H1 (cell line): Measurements from ENCODE around the gene ZBTB20. TPM values are rescaled to one million over a fixed set of nuclear protein-coding genes. Genes with fewer than 3 reads are reported as not detected.
A peak's percentile ranks its signal among the peaks of the same experiment; 100 is the strongest.

Experiments used
- CTCF ChIA-PET: fragments of 300-600 bp; sonication (Branson Sonifier 250); formaldehyde crosslinking; loops from one replicate; lab custom pipeline; 2021; ENCODE audit not compliant: partially characterized antibody; lab: Charles Lee
- POLR2A ChIA-PET: fragments of 300-600 bp; sonication (Branson Sonifier 250); formaldehyde crosslinking; loops from one replicate; lab custom pipeline; 2021; ENCODE audit warnings: inconsistent platforms; ENCODE audit not compliant: partially characterized antibody; lab: Charles Lee
- DNase-seq, 2 experiments: peaks; one replicate each; pipeline versions ENCODE4 v3.0.0 to v3.0.0-alpha.2; 2010 to 2022; ENCODE audit warnings: low spot score in 2 of 2, low read depth in 1 of 2, mixed read lengths in 1 of 2
- FAIRE-seq: peaks from 2 replicates; lab custom pipeline; 2011; peaks lifted over from hg19 to GRCh38; lab: Jason Lieb, UNC
- H2AFZ ChIP-seq: 2 replicates; pipeline ENCODE4 v1.8.1; 2012; ENCODE audit warnings: low read length, inconsistent platforms
- H2AK5ac ChIP-seq: 2 replicates; pipeline ENCODE4 v1.6.1; 2013; ENCODE audit warnings: low read depth, low read length
- H2BK120ac ChIP-seq: replicated peaks from 2 replicates; pipeline ENCODE3; 2013; ENCODE audit warnings: low read depth, low read length, inconsistent platforms
- H2BK12ac ChIP-seq: 2 replicates; pipeline ENCODE4 v1.6.1; 2013; ENCODE audit warnings: low read depth, low read length
- H2BK15ac ChIP-seq: 2 replicates; pipeline ENCODE4 v1.6.1; 2013; ENCODE audit warnings: low read length
- H2BK20ac ChIP-seq: 2 replicates; pipeline ENCODE4 v1.6.1; 2013; ENCODE audit warnings: low read length
- H2BK5ac ChIP-seq: 2 replicates; pipeline ENCODE4 v1.6.1; 2013; ENCODE audit warnings: low read depth, low read length
- H3K14ac ChIP-seq: 2 replicates; pipeline ENCODE4 v1.6.1; 2013; ENCODE audit warnings: inconsistent platforms; ENCODE audit not compliant: insufficient read length
- H3K18ac ChIP-seq: 2 replicates; pipeline ENCODE4 v1.6.1; 2013; ENCODE audit warnings: low read length; ENCODE audit errors: extremely low read depth
- H3K23ac ChIP-seq: 2 replicates; pipeline ENCODE4 v1.6.1; 2013; ENCODE audit warnings: inconsistent platforms; ENCODE audit not compliant: insufficient read length
- H3K23me2 ChIP-seq: 2 replicates; pipeline ENCODE4 v1.6.1; 2013; ENCODE audit warnings: low read depth, low read length
- H3K27ac ChIP-seq: 2 replicates; pipeline ENCODE4 v1.6.1; 2011; ENCODE audit warnings: low read depth, low read length, inconsistent platforms
- H3K27me3 ChIP-seq, 4 experiments: replicated peaks in 1 of 4; 1 replicate in 1 of 4; 2 replicates in 3 of 4; pipeline versions ENCODE4 v1.6.1 to v1.8.1; 2011 to 2013; ENCODE audit warnings: low read length in 3 of 4, mild to moderate bottlenecking in 3 of 4, inconsistent platforms in 2 of 4, mixed read lengths in 2 of 4, moderate library complexity in 1 of 4; ENCODE audit not compliant: control insufficient read depth in 3 of 4, insufficient read depth in 3 of 4; ENCODE audit errors: extremely low read depth in 1 of 4
- H3K36me3 ChIP-seq, 4 experiments: 2 replicates each; pipeline versions ENCODE4 v1.6.1 to v1.8.1; 2011 to 2013; ENCODE audit warnings: mild to moderate bottlenecking in 4 of 4, low read length in 3 of 4, moderate library complexity in 2 of 4, control low read depth in 1 of 4, inconsistent platforms in 1 of 4; ENCODE audit not compliant: insufficient read depth in 4 of 4, control insufficient read depth in 2 of 4
- H3K4ac ChIP-seq: replicated peaks from 2 replicates; pipeline ENCODE3; 2013; ENCODE audit warnings: low read length, low read depth, mixed read lengths, inconsistent platforms; ENCODE audit not compliant: insufficient read length
- H3K4me1 ChIP-seq, 4 experiments: replicated peaks in 1 of 4; 1 replicate in 1 of 4; 2 replicates in 3 of 4; pipeline versions ENCODE4 v1.6.1 to v1.8.1; 2011 to 2013; ENCODE audit warnings: low read length in 3 of 4, inconsistent platforms in 2 of 4, mixed read lengths in 1 of 4; ENCODE audit not compliant: insufficient read depth in 4 of 4, control insufficient read depth in 3 of 4
- H3K4me2 ChIP-seq, 2 experiments: 2 replicates each; pipeline versions ENCODE4 v1.6.1 to v1.8.1; 2011 to 2013; ENCODE audit warnings: low read depth in 2 of 2, low read length in 2 of 2, control low read depth in 1 of 2, inconsistent platforms in 1 of 2, mild to moderate bottlenecking in 1 of 2; ENCODE audit not compliant: insufficient read depth in 1 of 2
- H3K4me3 ChIP-seq, 4 experiments: fragments of 200-600, 300-600 bp in 1 of 4; sonication (generic), shearing (Covaris generic), sonication (Bioruptor Twin) in 1 of 4; 2 replicates each; pipeline versions ENCODE4 v1.5.1 to v1.8.1; 2011 to 2016; ENCODE audit warnings: low read length in 4 of 4, low read depth in 3 of 4, control low read depth in 2 of 4, inconsistent platforms in 2 of 4, mild to moderate bottlenecking in 2 of 4, mixed read lengths in 1 of 4, moderate library complexity in 1 of 4; ENCODE audit not compliant: insufficient read depth in 2 of 4; ENCODE audit errors: extremely low read depth in 1 of 4
- H3K56ac ChIP-seq: replicated peaks from 2 replicates; pipeline ENCODE3; 2013; ENCODE audit warnings: low read depth, mild to moderate bottlenecking, mixed read lengths, low read length, inconsistent platforms; ENCODE audit not compliant: insufficient read length
- H3K79me1 ChIP-seq: 2 replicates; pipeline ENCODE4 v1.6.1; 2013; ENCODE audit warnings: low read depth, low read length, control low read depth
- H3K79me2 ChIP-seq, 2 experiments: 2 replicates each; pipeline versions ENCODE4 v1.6.1 to v1.8.1; 2012 to 2013; ENCODE audit warnings: low read length in 2 of 2, mild to moderate bottlenecking in 2 of 2, inconsistent platforms in 1 of 2; ENCODE audit not compliant: insufficient read depth in 2 of 2, control insufficient read depth in 1 of 2
- H3K9ac ChIP-seq, 4 experiments: replicated peaks in 1 of 4; 1 replicate in 1 of 4; 2 replicates in 3 of 4; pipeline versions ENCODE4 v1.6.1 to v1.8.1; 2011 to 2013; ENCODE audit warnings: low read depth in 3 of 4, low read length in 3 of 4, control low read depth in 2 of 4, mild to moderate bottlenecking in 2 of 4, moderate library complexity in 2 of 4, inconsistent platforms in 1 of 4; ENCODE audit errors: extremely low read depth in 1 of 4
- H3K9me3 ChIP-seq, 2 experiments: 2 replicates each; pipeline versions ENCODE4 v1.6.1 to v1.8.1; 2012 to 2013; ENCODE audit warnings: mild to moderate bottlenecking in 2 of 2, moderate library complexity in 2 of 2, control low read depth in 1 of 2, inconsistent platforms in 1 of 2, low read depth in 1 of 2, low read length in 1 of 2, mixed read lengths in 1 of 2; ENCODE audit not compliant: insufficient read depth in 2 of 2
- H4K20me1 ChIP-seq, 2 experiments: replicated peaks in 1 of 2; 2 replicates each; pipeline versions ENCODE3 to v1.8.1; 2011 to 2013; ENCODE audit warnings: inconsistent platforms in 2 of 2, low read length in 2 of 2, mild to moderate bottlenecking in 1 of 2; ENCODE audit not compliant: insufficient read depth in 2 of 2, control insufficient read depth in 1 of 2
- H4K5ac ChIP-seq: 2 replicates; pipeline ENCODE4 v1.6.1; 2013; ENCODE audit warnings: low read length, low read depth, mixed read lengths, inconsistent platforms; ENCODE audit not compliant: insufficient read length
- H4K8ac ChIP-seq: 2 replicates; pipeline ENCODE4 v1.8.0; 2013; ENCODE audit warnings: mild to moderate bottlenecking, moderate library complexity, low read length, inconsistent platforms; ENCODE audit not compliant: insufficient read depth; ENCODE audit errors: extremely low read depth
- H4K91ac ChIP-seq: replicated peaks from 2 replicates; pipeline ENCODE3; 2013; ENCODE audit warnings: low read length, mixed read lengths, inconsistent platforms; ENCODE audit not compliant: insufficient read length
- BCL11A ChIP-seq, 2 experiments: IDR thresholded peaks; one replicate each; pipeline ENCODE4 v1.6.1; 2011; ENCODE audit warnings: low read depth in 2 of 2, low read length in 2 of 2, mild to moderate bottlenecking in 2 of 2
- BRCA1 ChIP-seq: IDR thresholded peaks from 2 replicates; pipeline ENCODE4 v1.6.1; 2012; ENCODE audit warnings: low read depth, low read length, improper control_type of control experiment
- CHD2 ChIP-seq: IDR thresholded peaks from 2 replicates; pipeline ENCODE4 v1.6.1; 2012; ENCODE audit warnings: low read length, improper control_type of control experiment
- GABPA ChIP-seq: IDR thresholded peaks from 2 replicates; pipeline ENCODE4 v1.6.1; 2011; ENCODE audit warnings: mild to moderate bottlenecking, low read length, moderate library complexity, borderline replicate concordance; ENCODE audit not compliant: insufficient read depth
- JUN ChIP-seq: IDR thresholded peaks from 2 replicates; pipeline ENCODE4 v1.6.1; 2011; ENCODE audit warnings: low read depth, mild to moderate bottlenecking, improper control_type of control experiment, low read length
- SIN3A ChIP-seq, 2 experiments: IDR thresholded peaks in 1 of 2; conservative IDR thresholded peaks in 1 of 2; 2 replicates each; pipeline ENCODE4 v1.6.1; 2011 to 2012; ENCODE audit warnings: low read length in 2 of 2, improper control_type of control experiment in 1 of 2, low read depth in 1 of 2, mild to moderate bottlenecking in 1 of 2
- SP1 ChIP-seq: IDR thresholded peaks from 2 replicates; pipeline ENCODE4 v1.6.1; 2011; ENCODE audit warnings: low read depth, low read length
- SUZ12 ChIP-seq: fragments of 200-600 bp; sonication (generic); IDR thresholded peaks from 2 replicates; pipeline ENCODE4 v1.6.1; 2012; ENCODE audit warnings: mild to moderate bottlenecking, inconsistent platforms, low read length, moderate library complexity, mixed read lengths
- WGBS, 2 experiments: shearing (Covaris generic) in 1 of 2; methylation state at CpG; one replicate each; pipeline versions ENCODE4 v1.1.6 to v1.1.7; 2013 to 2015; ENCODE audit warnings: low lambda C conversion rate in 2 of 2, mixed read lengths in 2 of 2, inconsistent platforms in 1 of 2, low coverage in 1 of 2, missing lambda C conversion rate in 1 of 2; ENCODE audit not compliant: insufficient replicate concordance in 2 of 2, insufficient coverage in 1 of 2, insufficient read length in 1 of 2; ENCODE audit errors: extremely low coverage in 1 of 2, missing lambda C conversion rate in 1 of 2; 5-methylcytosine and 5-hydroxymethylcytosine counted together
- polyA plus RNA-seq, 7 experiments: library from polyadenylated mRNA; depleted of rRNA in 3 of 7; stranded (reverse) in 5 of 7; unstranded in 2 of 7; fragments of >200 nt in 5 of 7; fragments of 200-250 nt in 2 of 7; gene quantifications; 1 replicate in 5 of 7; 2 replicates in 1 of 7; 4 replicates in 1 of 7; pipeline versions ENCODE4 v1.2.1 to v1.2.3, GENCODE V29; 2011 to 2013; ENCODE audit warnings: missing spikeins in 2 of 7, mixed read lengths in 2 of 7
- total RNA-seq: library from RNA; stranded (reverse); fragmentation: NEBNext Ultra II Directional; extraction: Animal tissue kit (Norgen Biotek cat#: 25700); gene quantifications from 2 replicates; pipeline ENCODE4 v1.2.1, GENCODE V29; 2021
- TF ChIP-seq, protein P1 (sequence below): IDR thresholded peaks from 2 replicates; pipeline ENCODE4 v1.6.1; 2011; ENCODE audit warnings: low read depth, mild to moderate bottlenecking, low read length; ENCODE audit not compliant: insufficient read depth
- TF ChIP-seq, protein P2 (sequence below): IDR thresholded peaks from 2 replicates; pipeline ENCODE4 v1.6.1; 2012; ENCODE audit warnings: inconsistent platforms

ZBTB20 gene
- total and polyA plus RNA-seq, 2 of the 8 experiments (the other 6 are each of a cell fraction or from before 2014, with no cell fraction given): 0.35 to 1.3 TPM

DNA sequence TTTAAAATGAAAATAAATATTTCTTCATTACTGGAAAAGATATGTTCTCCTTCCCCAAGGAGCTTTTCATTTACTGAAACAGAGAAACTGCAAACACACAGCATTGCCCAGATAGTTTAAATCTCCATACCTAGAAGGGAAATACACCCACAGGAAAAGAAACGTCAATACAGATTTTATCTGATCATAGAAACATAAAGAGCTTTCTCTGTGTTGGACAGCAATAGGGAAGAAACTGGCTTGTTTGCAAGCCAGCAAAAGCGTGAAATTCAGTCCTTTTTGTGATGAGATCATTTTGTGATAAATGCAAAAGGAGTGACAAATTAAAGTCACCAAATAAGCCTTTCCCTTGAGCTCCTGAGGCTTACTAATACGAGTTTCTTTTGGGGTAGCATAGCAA lies 455.2 kb downstream of the ZBTB20 start:
- H3K79me1 ChIP-seq: no peaks in the 10 kb centered on the region
- H4K5ac ChIP-seq: no peak overlapping the region
- no peak overlapping the region for H4K91ac ChIP-seq
- CTCF ChIA-PET: interaction anchor here (0.7 kb wide), 1 partner anchor 11 kb away, joined by 8 read pairs; no protein-coding TSS in a partner anchor
- H3K9me3 ChIP-seq: no peaks in the 10 kb centered on the region
- H2AFZ ChIP-seq: 0 out of 2 replicates have a peak overlapping the region, but pooled peaks have one; percentile 50
- H2BK15ac ChIP-seq: no peak overlapping the region
- H3K36me3 ChIP-seq: no peaks in the 10 kb centered on the region
- no peaks in the 10 kb centered on the region for H3K27me3 ChIP-seq
- H4K8ac ChIP-seq: no peak overlapping the region
- no peak overlapping the region for H3K18ac ChIP-seq
- 76% methylated on average over 3 of the region's 3 CpGs; no CpG with 5 or more reads in 1 of the 2 experiments for WGBS, 2 experiments
- FAIRE-seq (no peak), DNase-seq (no peak)
- TF ChIP-seq, protein P1, sequence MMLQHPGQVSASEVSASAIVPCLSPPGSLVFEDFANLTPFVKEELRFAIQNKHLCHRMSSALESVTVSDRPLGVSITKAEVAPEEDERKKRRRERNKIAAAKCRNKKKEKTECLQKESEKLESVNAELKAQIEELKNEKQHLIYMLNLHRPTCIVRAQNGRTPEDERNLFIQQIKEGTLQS: no peak
- no peak for TF ChIP-seq GABPA
- TF ChIP-seq BRCA1: no peak
- no peak for TF ChIP-seq JUN
- no peak for TF ChIP-seq BCL11A (IDR thresholded peaks at IDR 0.05; ENCODE audit: low read depth in 2 of 2, low read length in 2 of 2)
- TF ChIP-seq SIN3A (conservative IDR thresholded peaks at IDR 0.05 in 1 of 2, IDR thresholded peaks at IDR 0.05 in 1 of 2; ENCODE audit: low read depth in 1 of 2, low read length in 2 of 2): no peak
- TF ChIP-seq, protein P2, sequence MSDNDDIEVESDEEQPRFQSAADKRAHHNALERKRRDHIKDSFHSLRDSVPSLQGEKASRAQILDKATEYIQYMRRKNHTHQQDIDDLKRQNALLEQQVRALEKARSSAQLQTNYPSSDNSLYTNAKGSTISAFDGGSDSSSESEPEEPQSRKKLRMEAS: no peak
- TF ChIP-seq SUZ12: no peak
- no peak for TF ChIP-seq SP1
- TF ChIP-seq CHD2: no peak
- H2BK20ac ChIP-seq: no peak overlapping the region
- no peaks in the 10 kb centered on the region for H3K79me2 ChIP-seq
- no peaks in the 10 kb centered on the region for H3K23me2 ChIP-seq
- POLR2A ChIA-PET: no interaction called here
- H2BK12ac ChIP-seq: no peak overlapping the region
- no peak overlapping the region for H2BK120ac ChIP-seq
- no peak overlapping the region for H3K56ac ChIP-seq
- H4K20me1 ChIP-seq: no peaks in the 10 kb centered on the region
- H3K4me1 ChIP-seq: peaks cover 0 to 4% (median 0%) of the 10 kb centered on the region in 4 experiments; a peak in 1 of 7 replicates
- H3K23ac ChIP-seq: no peak overlapping the region
- no peak overlapping the region for H2AK5ac ChIP-seq
- H3K27ac ChIP-seq: no peak overlapping the region
- H3K14ac ChIP-seq: no peak overlapping the region
- H3K4me3 ChIP-seq: no peak overlapping the region
- no peak overlapping the region for H3K4me2 ChIP-seq
- no peak overlapping the region for H3K4ac ChIP-seq
- no peak overlapping the region for H3K9ac ChIP-seq
- H2BK5ac ChIP-seq: no peak overlapping the region
